ENCODE results near the gene RELCH.

DNA sequence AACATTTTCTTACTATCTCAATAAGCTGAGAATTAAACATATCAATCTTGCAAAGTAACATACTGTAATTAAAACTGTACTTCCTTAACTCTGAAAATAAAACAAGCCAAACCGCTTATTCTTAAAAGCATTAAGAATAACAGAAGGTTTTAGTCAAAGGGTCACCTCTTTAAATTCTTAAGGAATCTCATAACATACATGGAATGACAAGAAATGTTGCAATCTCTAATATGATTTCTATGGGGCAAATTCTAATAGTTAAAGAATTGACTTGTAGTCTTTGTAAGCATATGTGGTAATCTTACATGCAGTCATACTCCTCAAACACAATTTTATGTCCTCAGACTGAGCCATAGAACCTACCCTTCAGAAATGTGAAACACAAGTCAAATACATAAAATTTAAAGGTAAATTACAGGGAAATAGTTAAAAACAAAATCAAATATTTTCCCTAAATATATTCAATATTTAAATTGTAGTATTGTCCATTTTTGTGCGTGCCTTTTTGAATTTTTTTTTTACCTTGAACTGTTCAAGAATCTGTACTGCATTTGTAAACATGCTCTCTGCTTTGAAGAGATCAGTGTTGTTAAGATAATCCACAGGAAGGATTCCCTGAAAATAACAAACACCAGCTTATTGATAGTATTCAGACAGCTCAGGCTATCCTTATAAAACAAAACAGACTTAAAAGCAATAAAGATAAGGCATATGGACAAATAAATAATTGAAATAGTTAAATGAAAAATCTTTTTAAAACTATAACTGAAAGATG is 48.4 kb upstream of the RELCH start:
- TF ChIP-seq MXI1 (IDR thresholded peaks at IDR 0.05; ENCODE audit: borderline replicate concordance, low read depth, low read length) (no peak), POLR2AphosphoS5 (IDR thresholded peaks at IDR 0.05; ENCODE audit: low read depth, low read length) (no peak), CCAR2 (optimal IDR thresholded peaks at IDR 0.05; ENCODE audit: low read depth, low read length) (no peak), HHEX (CRISPR knock-in tag; IDR thresholded peaks at IDR 0.05) (no peak), NFIC (IDR thresholded peaks at IDR 0.05; ENCODE audit: low read length) (no peak), MYC (CRISPR knock-in tag; IDR thresholded peaks at IDR 0.05; ENCODE audit: borderline replicate concordance) (no peak), SIN3A (IDR thresholded peaks at IDR 0.05; ENCODE audit: borderline replicate concordance, low read depth, low read length) (no peak), MED13 (CRISPR knock-in tag; IDR thresholded peaks at IDR 0.05) (no peak), NR2F6 (IDR thresholded peaks at IDR 0.05) (no peak), NR2F6 (CRISPR knock-in tag; IDR thresholded peaks at IDR 0.05) (no peak)
- TF ChIP-seq, protein P1, sequence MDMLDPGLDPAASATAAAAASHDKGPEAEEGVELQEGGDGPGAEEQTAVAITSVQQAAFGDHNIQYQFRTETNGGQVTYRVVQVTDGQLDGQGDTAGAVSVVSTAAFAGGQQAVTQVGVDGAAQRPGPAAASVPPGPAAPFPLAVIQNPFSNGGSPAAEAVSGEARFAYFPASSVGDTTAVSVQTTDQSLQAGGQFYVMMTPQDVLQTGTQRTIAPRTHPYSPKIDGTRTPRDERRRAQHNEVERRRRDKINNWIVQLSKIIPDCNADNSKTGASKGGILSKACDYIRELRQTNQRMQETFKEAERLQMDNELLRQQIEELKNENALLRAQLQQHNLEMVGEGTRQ (IDR thresholded peaks at IDR 0.05; ENCODE audit: low read depth, low read length): no peak
- TF ChIP-seq, protein P1 (CRISPR knock-in tag; IDR thresholded peaks at IDR 0.05; ENCODE audit: borderline replicate concordance): no peak
- TF ChIP-seq, protein P2, sequence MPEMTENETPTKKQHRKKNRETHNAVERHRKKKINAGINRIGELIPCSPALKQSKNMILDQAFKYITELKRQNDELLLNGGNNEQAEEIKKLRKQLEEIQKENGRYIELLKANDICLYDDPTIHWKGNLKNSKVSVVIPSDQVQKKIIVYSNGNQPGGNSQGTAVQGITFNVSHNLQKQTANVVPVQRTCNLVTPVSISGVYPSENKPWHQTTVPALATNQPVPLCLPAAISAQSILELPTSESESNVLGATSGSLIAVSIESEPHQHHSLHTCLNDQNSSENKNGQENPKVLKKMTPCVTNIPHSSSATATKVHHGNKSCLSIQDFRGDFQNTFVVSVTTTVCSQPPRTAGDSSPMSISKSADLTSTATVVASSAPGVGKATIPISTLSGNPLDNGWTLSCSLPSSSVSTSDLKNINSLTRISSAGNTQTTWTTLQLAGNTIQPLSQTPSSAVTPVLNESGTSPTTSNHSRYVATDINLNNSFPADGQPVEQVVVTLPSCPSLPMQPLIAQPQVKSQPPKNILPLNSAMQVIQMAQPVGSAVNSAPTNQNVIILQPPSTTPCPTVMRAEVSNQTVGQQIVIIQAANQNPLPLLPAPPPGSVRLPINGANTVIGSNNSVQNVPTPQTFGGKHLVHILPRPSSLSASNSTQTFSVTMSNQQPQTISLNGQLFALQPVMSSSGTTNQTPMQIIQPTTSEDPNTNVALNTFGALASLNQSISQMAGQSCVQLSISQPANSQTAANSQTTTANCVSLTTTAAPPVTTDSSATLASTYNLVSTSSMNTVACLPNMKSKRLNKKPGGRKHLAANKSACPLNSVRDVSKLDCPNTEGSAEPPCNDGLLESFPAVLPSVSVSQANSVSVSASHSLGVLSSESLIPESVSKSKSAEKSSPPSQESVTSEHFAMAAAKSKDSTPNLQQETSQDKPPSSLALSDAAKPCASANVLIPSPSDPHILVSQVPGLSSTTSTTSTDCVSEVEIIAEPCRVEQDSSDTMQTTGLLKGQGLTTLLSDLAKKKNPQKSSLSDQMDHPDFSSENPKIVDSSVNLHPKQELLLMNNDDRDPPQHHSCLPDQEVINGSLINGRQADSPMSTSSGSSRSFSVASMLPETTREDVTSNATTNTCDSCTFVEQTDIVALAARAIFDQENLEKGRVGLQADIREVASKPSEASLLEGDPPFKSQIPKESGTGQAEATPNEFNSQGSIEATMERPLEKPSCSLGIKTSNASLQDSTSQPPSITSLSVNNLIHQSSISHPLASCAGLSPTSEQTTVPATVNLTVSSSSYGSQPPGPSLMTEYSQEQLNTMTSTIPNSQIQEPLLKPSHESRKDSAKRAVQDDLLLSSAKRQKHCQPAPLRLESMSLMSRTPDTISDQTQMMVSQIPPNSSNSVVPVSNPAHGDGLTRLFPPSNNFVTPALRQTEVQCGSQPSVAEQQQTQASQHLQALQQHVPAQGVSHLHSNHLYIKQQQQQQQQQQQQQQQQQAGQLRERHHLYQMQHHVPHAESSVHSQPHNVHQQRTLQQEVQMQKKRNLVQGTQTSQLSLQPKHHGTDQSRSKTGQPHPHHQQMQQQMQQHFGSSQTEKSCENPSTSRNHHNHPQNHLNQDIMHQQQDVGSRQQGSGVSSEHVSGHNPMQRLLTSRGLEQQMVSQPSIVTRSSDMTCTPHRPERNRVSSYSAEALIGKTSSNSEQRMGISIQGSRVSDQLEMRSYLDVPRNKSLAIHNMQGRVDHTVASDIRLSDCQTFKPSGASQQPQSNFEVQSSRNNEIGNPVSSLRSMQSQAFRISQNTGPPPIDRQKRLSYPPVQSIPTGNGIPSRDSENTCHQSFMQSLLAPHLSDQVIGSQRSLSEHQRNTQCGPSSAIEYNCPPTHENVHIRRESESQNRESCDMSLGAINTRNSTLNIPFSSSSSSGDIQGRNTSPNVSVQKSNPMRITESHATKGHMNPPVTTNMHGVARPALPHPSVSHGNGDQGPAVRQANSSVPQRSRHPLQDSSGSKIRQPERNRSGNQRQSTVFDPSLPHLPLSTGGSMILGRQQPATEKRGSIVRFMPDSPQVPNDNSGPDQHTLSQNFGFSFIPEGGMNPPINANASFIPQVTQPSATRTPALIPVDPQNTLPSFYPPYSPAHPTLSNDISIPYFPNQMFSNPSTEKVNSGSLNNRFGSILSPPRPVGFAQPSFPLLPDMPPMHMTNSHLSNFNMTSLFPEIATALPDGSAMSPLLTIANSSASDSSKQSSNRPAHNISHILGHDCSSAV (CRISPR knock-in tag; IDR thresholded peaks at IDR 0.05; ENCODE audit: borderline replicate concordance): no peak
